ENCODE data around the gene CNMD.
"Not testable (repeated sequence)": the region's sequence is repeated elsewhere in the genome, so short reads cannot be mapped to it uniquely, and the experiment has no call there.

CNMD gene

GRCh38 chr13:52743988-52744387 is 4.4 kb upstream of the CNMD start:
- no peak for DNase-seq

- no peak for DNase-seq
Observed at GRCh38 chr13:52743569-52743968, 3.9 kb upstream of the CNMD start.

GRCh38 chr13:52738719-52739467 is 727 bp downstream of the CNMD start:
- no peak for DNase-seq

GRCh38 chr13:52737965-52738364 is 1.7 kb downstream of the CNMD start:
- DNase-seq = no peak

- no peak for DNase-seq
Observed at GRCh38 chr13:52737451-52737850, 2.2 kb downstream of the CNMD start.

GRCh38 chr13:52736891-52737290 is 2.7 kb downstream of the CNMD start:
- DNase-seq = no peak

- no peak for DNase-seq
Observed at GRCh38 chr13:52734075-52734623, 5.5 kb downstream of the CNMD start.

GRCh38 chr13:52726258-52726657 is 13.4 kb downstream of the CNMD start:
- DNase-seq = no peak

- no peak for DNase-seq
Observed at GRCh38 chr13:52725302-52725701, 14.3 kb downstream of the CNMD start.

GRCh38 chr13:52723181-52723580 is 16.4 kb downstream of the CNMD start:
- no peak for DNase-seq

GRCh38 chr13:52721356-52721755 is 18.3 kb downstream of the CNMD start:
- not testable (repeated sequence) for DNase-seq

- not testable (repeated sequence) for DNase-seq
Observed at GRCh38 chr13:52720904-52721303, 18.7 kb downstream of the CNMD start.

- no peak for DNase-seq
Observed at GRCh38 chr13:52713894-52714293, 25.7 kb downstream of the CNMD start.

GRCh38 chr13:52712385-52712784 is 27.2 kb downstream of the CNMD start:
- DNase-seq = no peak

GRCh38 chr13:52711286-52711685 is 28.3 kb downstream of the CNMD start:
- no peak for DNase-seq

- not testable (repeated sequence) for DNase-seq
Observed at GRCh38 chr13:52708266-52708665, 31.4 kb downstream of the CNMD start.

- DNase-seq = no peak
Observed at GRCh38 chr13:52707375-52707774, 32.2 kb downstream of the CNMD start.

GRCh38 chr13:52706081-52706480 is 33.5 kb downstream of the CNMD start:
- no peak for DNase-seq

- DNase-seq = no peak
Observed at GRCh38 chr13:52703482-52703881, 36.1 kb downstream of the CNMD start.

GRCh38 chr13:52701728-52702465 is 37.7 kb downstream of the CNMD start:
- no peak for DNase-seq

GRCh38 chr13:52696566-52696965 is 43.1 kb downstream of the CNMD start:
- no peak for DNase-seq

- DNase-seq = no peak
Observed at GRCh38 chr13:52695856-52696255, 43.8 kb downstream of the CNMD start.

GRCh38 chr13:52686376-52686775 is 53.2 kb downstream of the CNMD start:
- DNase-seq = no peak

- DNase-seq = not testable (repeated sequence)
Observed at GRCh38 chr13:52685806-52686205, 53.8 kb downstream of the CNMD start.
